ENCODE results near the gene CAPN2.

CAPN2 gene

GRCh38 chr1:223712194-223712849, at the start of gene CAPN2:
CAPN2 (plus strand) TSS chr1:223712539; CDS start chr1:223712641, 102 bp downstream.
- peak; percentile 52 for TF ChIP-seq CTCF (IDR thresholded peaks at IDR 0.05; ENCODE audit: low read depth, low read length)
- DNase-seq (ENCODE audit: extremely low read depth, low read depth) = peak; percentile 75

- TF ChIP-seq CTCF (IDR thresholded peaks at IDR 0.05; ENCODE audit: low read depth, low read length) = no peak
- DNase-seq (ENCODE audit: extremely low read depth, low read depth) = no peak
These were observed 49.4 kb upstream of the CAPN2 start for GRCh38 chr1:223662943-223663342.

- DNase-seq (ENCODE audit: extremely low read depth, low read depth) = no peak
- no peak for TF ChIP-seq CTCF (IDR thresholded peaks at IDR 0.05; ENCODE audit: low read depth, low read length)
These were observed 48.2 kb upstream of the CAPN2 start for GRCh38 chr1:223664106-223664505.

GRCh38 chr1:223665592-223666312, 46.6 kb upstream of the CAPN2 start, which contains the start of gene CAPN8:
CAPN8 (minus strand) TSS chr1:223665701; CDS start chr1:223665646, 55 bp downstream.
- no peak for TF ChIP-seq CTCF (IDR thresholded peaks at IDR 0.05; ENCODE audit: low read depth, low read length)
- DNase-seq (ENCODE audit: extremely low read depth, low read depth) = no peak

- TF ChIP-seq CTCF (IDR thresholded peaks at IDR 0.05; ENCODE audit: low read depth, low read length) = no peak
- no peak for DNase-seq (ENCODE audit: extremely low read depth, low read depth)
These were observed 44.7 kb upstream of the CAPN2 start for GRCh38 chr1:223667484-223668182.

GRCh38 chr1:223669003-223669795, 43.1 kb upstream of the CAPN2 start:
- no peak for DNase-seq (ENCODE audit: extremely low read depth, low read depth)
- no peak for TF ChIP-seq CTCF (IDR thresholded peaks at IDR 0.05; ENCODE audit: low read depth, low read length)

All from AG09319 (cell line).